Endothelial cell of umbilical vein (primary cell): Measurements from ENCODE around the gene SVEP1. TPM values are rescaled to one million over a fixed set of nuclear protein-coding genes. Genes with fewer than 3 reads are reported as not detected.

Source experiments
- BruUV-seq: library from RNA; stranded (reverse); fragments of 400-500 nt; replicated peaks from 2 replicates; lab custom pipeline; 2021; lab: Mats Ljungman, UMichigan
- CTCF ChIA-PET: fragments of 300-600, 350-600 bp; sonication (Branson Sonifier 250); formaldehyde crosslinking; loops from one replicate; lab custom pipeline; 2021; ENCODE audit warnings: antibody characterized with exemption, inconsistent platforms; lab: Charles Lee
- POLR2A ChIA-PET: fragments of 300-600, 350-600 bp; sonication (Branson Sonifier 250); formaldehyde crosslinking; loops from one replicate; lab custom pipeline; 2021; ENCODE audit warnings: antibody characterized with exemption, inconsistent platforms; lab: Charles Lee
- DNase-seq: peaks from one replicate; pipeline ENCODE4 v3.0.0-alpha.2; 2011; ENCODE audit warnings: low read depth, low spot score
- FAIRE-seq: peaks from 2 replicates; lab custom pipeline; 2011; peaks lifted over from hg19 to GRCh38; lab: Jason Lieb, UNC
- H2AFZ ChIP-seq: 2 replicates; pipeline ENCODE4 v1.6.0; 2012; ENCODE audit warnings: low read depth, low read length, control low read depth, inconsistent platforms
- H3K27ac ChIP-seq: 2 replicates; pipeline ENCODE4 v1.5.1; 2011; ENCODE audit warnings: low read depth, mild to moderate bottlenecking, control low read depth, low read length, moderate library complexity; ENCODE audit not compliant: insufficient read depth
- H3K27me3 ChIP-seq, 2 experiments: 2 replicates each; pipeline versions ENCODE4 v1.6.0 to v1.6.1; 2011; ENCODE audit warnings: low read length in 2 of 2, mixed read lengths in 1 of 2; ENCODE audit not compliant: control insufficient read depth in 2 of 2, insufficient read depth in 2 of 2
- H3K36me3 ChIP-seq, 2 experiments: 2 replicates in 1 of 2; 3 replicates in 1 of 2; pipeline ENCODE4 v1.5.1; 2011; ENCODE audit warnings: low read length in 2 of 2, mild to moderate bottlenecking in 1 of 2, moderate library complexity in 1 of 2; ENCODE audit not compliant: control insufficient read depth in 2 of 2, insufficient read depth in 2 of 2; ENCODE audit errors: extremely low read depth in 1 of 2
- H3K4me1 ChIP-seq: 3 replicates; pipeline ENCODE4 v1.5.1; 2011; ENCODE audit warnings: mild to moderate bottlenecking, low read length; ENCODE audit not compliant: control insufficient read depth, insufficient read depth; ENCODE audit errors: extremely low read depth
- H3K4me2 ChIP-seq: 2 replicates; pipeline ENCODE4 v1.6.1; 2011; ENCODE audit warnings: low read length, control low read depth, mixed read lengths; ENCODE audit not compliant: insufficient read depth
- H3K4me3 ChIP-seq, 3 experiments: fragments of 200-600 bp in 1 of 3; sonication (generic), shearing (Covaris generic) in 1 of 3; replicated peaks in 1 of 3; 2 replicates each; pipeline ENCODE4 v1.5.1; 2011 to 2016; ENCODE audit warnings: control low read depth in 3 of 3, low read length in 3 of 3, mild to moderate bottlenecking in 2 of 3, inconsistent platforms in 1 of 3, low read depth in 1 of 3, moderate library complexity in 1 of 3; ENCODE audit not compliant: insufficient read depth in 1 of 3
- H3K79me2 ChIP-seq: 2 replicates; pipeline ENCODE4 v1.6.0; 2012; ENCODE audit warnings: low read length, inconsistent platforms; ENCODE audit not compliant: control insufficient read depth, insufficient read depth
- H3K9ac ChIP-seq: replicated peaks from 2 replicates; pipeline ENCODE3; 2011; ENCODE audit warnings: low read length, control low read depth; ENCODE audit not compliant: insufficient read depth; ENCODE audit errors: extremely low read depth
- H3K9me1 ChIP-seq: replicated peaks from 3 replicates; pipeline ENCODE4 v1.6.0; 2011; ENCODE audit warnings: mild to moderate bottlenecking, low read length; ENCODE audit not compliant: control insufficient read depth, insufficient read depth; ENCODE audit errors: extremely low read depth
- H3K9me3 ChIP-seq: replicated peaks from 2 replicates; pipeline ENCODE4 v1.5.1; 2012; ENCODE audit warnings: low read length, inconsistent platforms; ENCODE audit not compliant: control insufficient read depth, insufficient read depth
- H4K20me1 ChIP-seq: replicated peaks from 2 replicates; pipeline ENCODE3; 2011; ENCODE audit warnings: mild to moderate bottlenecking, low read length; ENCODE audit not compliant: control insufficient read depth, insufficient read depth; ENCODE audit errors: extremely low read depth
- EZH2 ChIP-seq: IDR thresholded peaks from 2 replicates; pipeline ENCODE4 v1.6.1; 2012; ENCODE audit warnings: borderline replicate concordance, low read depth, mild to moderate bottlenecking, moderate library complexity, low read length, inconsistent platforms; ENCODE audit not compliant: severe bottlenecking
- FOS ChIP-seq: IDR thresholded peaks from 2 replicates; pipeline ENCODE4 v1.6.1; 2011; ENCODE audit warnings: mild to moderate bottlenecking, low read length, moderate library complexity, borderline replicate concordance; ENCODE audit not compliant: insufficient read depth
- GATA2 ChIP-seq: IDR thresholded peaks from 2 replicates; pipeline ENCODE4 v1.7.0; 2011; ENCODE audit warnings: low read depth, mild to moderate bottlenecking, moderate library complexity, mixed read lengths, low read length; ENCODE audit not compliant: insufficient read length, insufficient read depth
- MYC ChIP-seq: IDR thresholded peaks from one replicate; pipeline ENCODE4 v1.6.1; 2011; ENCODE audit warnings: mild to moderate bottlenecking, low read depth, low read length
- POLR2AphosphoS5 ChIP-seq: IDR thresholded peaks from 2 replicates; pipeline ENCODE4 v1.6.1; 2012; ENCODE audit warnings: low read depth, mild to moderate bottlenecking, control low read depth, low read length, moderate library complexity; ENCODE audit not compliant: insufficient read depth
- dilution Hi-C: fragments of 300-500 bp; cut with MboI; formaldehyde crosslinking; loops from one replicate; pipeline ENCODE4 v1.15.0; 2019; ENCODE audit warnings: low sequenced_read_pairs; ENCODE audit not compliant: extremely low pct_ligation_motif_present
- intact Hi-C: fragments of 100-400 bp; cut with micrococcal nuclease; formaldehyde crosslinking; loops from one replicate; pipeline ENCODE4 v1.10.0; 2022
- polyA plus RNA-seq, 4 experiments: library from polyadenylated mRNA; depleted of rRNA in 3 of 4; stranded (reverse) in 3 of 4; unstranded in 1 of 4; fragments of >200 nt; gene quantifications; 2 replicates each; pipeline versions ENCODE4 v1.2.1 to v1.2.3, GENCODE V29; 2011 to 2012; ENCODE audit warnings: missing spikeins in 1 of 4
- total RNA-seq: library from RNA; stranded (reverse); gene quantifications from 2 replicates; pipeline ENCODE4 v1.2.3, GENCODE V29; 2021
- TF ChIP-seq, protein P1 (sequence below): IDR thresholded peaks from 2 replicates; pipeline ENCODE4 v1.6.1; 2011; ENCODE audit not compliant: insufficient read depth, insufficient read length

Gene SVEP1
- total and polyA plus RNA-seq, 2 donors (not counting 3 experiments of a cell fraction or from before 2014, with no cell fraction given) = 0.04 to 0.29 TPM

DNA sequence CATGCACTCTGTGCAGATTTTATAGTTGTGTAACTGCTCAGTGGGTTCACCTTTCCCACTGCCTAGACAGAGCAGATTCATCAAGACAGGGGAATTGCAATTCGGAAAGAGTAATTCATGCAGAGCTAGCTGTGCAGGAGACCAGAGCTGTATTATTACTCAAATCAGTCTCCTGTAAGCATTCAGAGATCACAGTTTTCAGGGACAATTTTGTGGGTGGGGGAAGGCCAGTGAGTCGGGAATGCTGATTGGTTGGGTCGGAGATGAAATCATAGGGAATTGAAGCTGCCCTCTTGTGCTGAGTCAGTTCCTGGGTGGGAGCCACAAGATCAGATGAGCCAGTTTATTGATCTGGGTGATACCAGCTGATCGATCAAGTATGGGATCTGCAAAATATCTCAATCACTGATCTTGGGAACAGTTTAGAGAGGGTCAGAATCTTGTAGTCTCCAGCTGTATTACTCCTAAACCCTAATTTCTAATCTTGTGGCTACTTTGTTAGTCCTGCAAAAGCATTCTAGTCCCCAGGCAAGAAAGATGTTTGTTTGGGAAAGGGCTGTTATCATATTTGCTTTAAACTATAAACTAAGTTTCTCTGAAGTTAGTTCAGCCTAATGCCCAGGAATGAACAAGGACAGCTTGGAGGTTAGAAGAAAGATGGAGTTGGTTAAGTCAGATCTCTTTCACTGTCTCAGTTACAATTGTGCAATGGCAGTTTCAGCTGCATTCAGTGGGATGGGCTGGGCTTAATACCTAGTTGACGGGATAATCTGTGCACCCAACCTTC is 12.7 kb upstream of the SVEP1 start:
- TF ChIP-seq POLR2AphosphoS5 (no peak), MYC (no peak), GATA2 (no peak), EZH2 (no peak), FOS (no peak)
- TF ChIP-seq, protein P1, sequence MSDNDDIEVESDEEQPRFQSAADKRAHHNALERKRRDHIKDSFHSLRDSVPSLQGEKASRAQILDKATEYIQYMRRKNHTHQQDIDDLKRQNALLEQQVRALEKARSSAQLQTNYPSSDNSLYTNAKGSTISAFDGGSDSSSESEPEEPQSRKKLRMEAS = no peak
- no peak overlapping the region for H3K9ac ChIP-seq
- ChIA-PET POLR2A (no interaction called here), CTCF (interaction anchor here (1.0 kb wide), 1 partner anchor 88 kb away, joined by 4 read pairs; no protein-coding TSS in a partner anchor)
- BruUV-seq = no TSS peak
- no peak overlapping the region for H2AFZ ChIP-seq
- no peak overlapping the region for H3K27ac ChIP-seq
- no peaks in the 10 kb centered on the region for H4K20me1 ChIP-seq
- H3K4me2 ChIP-seq = no peak overlapping the region
- H3K4me1 ChIP-seq = no peaks in the 10 kb centered on the region
- H3K36me3 ChIP-seq = no peaks in the 10 kb centered on the region
- no peaks in the 10 kb centered on the region for H3K9me1 ChIP-seq
- H3K4me3 ChIP-seq = no peak overlapping the region
- dilution Hi-C loops = no loop called here
- DNase-seq = no peak
- peaks cover 0 to 4% of the 10 kb centered on the region in 2 experiments for H3K27me3 ChIP-seq
- FAIRE-seq = no peak
- H3K79me2 ChIP-seq = no peaks in the 10 kb centered on the region
- intact Hi-C loops = no loop called here
- no peaks in the 10 kb centered on the region for H3K9me3 ChIP-seq
